HG02884 (cell line): ENCODE data around the gene KDM5B.
"Not testable (repeated sequence)": the region's sequence is repeated elsewhere in the genome, so short reads cannot be mapped to it uniquely, and the experiment has no call there.

Experiments
- ATAC-seq: cut with Tn5 transposase; IDR thresholded peaks from one replicate; pipeline ENCODE4 v1.9.1; 2021; ENCODE audit warnings: mild to moderate bottlenecking, moderate library complexity; ENCODE audit not compliant: unreplicated experiment

The KDM5B gene

GRCh38 chr1:202714202-202714601 is 94.0 kb downstream of the KDM5B start:
- not testable (repeated sequence) for ATAC-seq

GRCh38 chr1:202713110-202713509 is 95.1 kb downstream of the KDM5B start:
- no peak for ATAC-seq

DNA sequence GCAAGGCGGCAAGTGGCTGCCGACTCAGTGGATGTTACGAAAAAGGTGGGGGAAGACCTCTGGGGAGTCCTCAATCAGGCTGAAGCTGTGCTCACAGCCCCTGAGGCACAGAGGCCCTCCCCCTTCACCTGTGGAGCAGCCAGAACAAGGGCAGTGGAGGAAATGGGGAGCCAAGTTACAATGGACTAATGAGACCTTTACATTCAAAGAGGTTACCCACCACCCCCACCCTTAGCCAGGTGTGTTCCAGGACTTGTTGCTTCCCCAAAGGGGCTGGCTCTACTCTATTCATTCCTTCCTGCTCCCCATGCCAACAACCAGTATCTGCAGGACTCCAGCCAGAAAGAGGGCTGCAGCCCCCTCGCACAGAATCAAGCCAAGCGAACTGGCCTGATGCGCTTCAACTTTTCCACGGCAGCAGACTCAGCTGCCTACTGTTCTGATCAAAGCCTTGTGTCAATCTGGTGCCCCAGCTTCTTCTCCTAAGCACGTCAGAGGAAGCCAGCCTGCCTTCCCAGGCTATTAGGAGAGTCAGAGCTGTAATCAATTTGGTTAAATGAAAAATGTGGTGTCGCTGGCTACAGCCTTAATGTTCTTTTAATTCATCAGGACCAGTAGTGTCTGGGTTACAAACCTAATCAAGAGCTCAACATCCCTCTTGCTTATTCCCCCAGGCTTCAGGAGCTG is 96.1 kb downstream of the KDM5B start:
- ATAC-seq = no peak

DNA sequence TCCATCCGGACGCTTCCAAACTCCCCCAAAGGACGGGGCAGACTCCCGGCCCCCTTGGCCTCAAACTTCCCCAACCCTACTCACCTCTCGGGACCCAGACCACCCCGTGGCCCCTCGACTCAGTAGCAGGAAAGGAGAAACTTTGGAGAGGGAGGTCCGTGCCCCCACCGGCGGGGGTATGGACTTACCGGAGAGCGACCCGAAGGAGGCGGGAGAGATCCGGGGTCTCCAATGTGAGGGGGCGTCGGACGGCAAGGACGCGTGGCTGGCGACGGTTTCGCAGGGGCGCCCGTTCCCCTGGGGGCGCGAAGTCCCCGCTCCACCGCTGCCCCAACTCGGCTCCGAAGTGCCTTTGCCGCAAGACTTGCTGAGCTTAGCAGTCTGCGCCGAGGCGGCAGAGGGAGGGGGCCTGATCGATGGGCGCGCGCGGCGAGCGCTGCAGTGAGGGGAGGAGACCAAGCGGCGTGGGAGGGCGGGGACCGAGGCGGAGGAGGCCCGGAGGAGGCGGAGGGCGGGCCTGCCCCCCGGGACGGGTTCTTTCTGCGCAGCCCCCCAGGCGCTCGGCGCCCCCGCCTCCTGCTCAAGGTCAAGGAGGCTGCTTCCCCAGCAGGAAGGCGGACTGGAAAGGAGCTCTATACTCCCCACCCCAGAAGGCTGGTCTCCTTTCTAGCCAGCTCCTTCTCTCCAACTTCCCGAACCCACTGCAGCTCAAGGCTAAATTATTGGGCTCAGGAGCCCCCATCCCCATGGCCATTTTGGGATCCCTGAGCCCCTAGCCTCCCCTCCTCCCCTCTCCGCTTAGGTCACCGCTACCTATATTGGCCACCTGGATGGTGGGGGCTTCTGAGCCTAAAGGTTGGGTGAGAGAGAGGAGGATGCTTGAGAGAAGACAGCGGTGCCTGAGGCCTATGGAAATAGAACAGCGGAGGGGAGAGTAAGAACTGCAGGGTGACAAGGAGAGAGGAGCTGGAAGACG is 97.9 kb downstream of the KDM5B start, which contains the start of gene SYT2:
Gene SYT2, minus strand, starts transcription at position 385 of the 976 bp plus-strand sequence. CDS start 104,682 bp downstream, outside the sequence.
- ATAC-seq = no peak

GRCh38 chr1:202709276-202710041 is 98.8 kb downstream of the KDM5B start:
- ATAC-seq = no peak

DNA sequence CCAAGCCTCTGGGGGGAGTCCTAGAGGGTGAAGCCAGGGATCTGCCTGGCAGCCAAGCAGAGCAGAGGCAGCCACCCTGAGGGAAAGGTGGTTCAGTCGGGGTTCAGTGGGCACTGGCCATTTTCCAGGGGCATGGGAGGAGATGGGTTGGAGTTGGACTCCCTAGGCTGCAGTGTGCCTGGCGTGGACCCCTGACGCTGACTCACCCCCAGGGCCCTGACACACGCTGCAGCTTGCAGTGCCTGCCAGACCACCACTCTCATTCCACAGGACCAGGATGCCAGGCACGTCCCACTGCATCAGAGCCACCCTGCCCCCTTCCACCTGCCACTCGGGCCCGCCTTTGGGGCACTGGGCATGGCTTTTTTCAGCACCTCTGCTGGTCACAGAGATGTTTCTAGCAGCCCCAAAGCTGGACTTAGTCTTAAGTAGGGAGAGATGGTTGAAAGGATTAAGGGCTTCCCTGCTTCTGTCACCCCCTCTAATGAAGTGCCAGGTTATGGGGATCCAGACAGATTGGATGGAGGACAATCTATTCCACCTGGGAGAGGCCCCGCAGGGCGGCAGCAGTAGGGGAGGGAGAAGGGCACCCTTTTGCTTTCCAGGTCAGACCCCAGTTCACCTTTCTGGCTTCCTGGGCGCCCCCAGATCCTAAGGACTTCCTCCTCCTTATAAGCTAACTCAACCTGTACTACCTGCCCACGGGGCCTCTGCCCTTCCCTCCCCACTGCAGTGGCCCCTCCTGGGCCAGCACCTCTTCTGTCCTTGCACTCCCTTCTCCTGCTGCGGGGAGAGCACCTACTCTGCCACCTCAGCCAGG is 99.6 kb downstream of the KDM5B start:
- ATAC-seq = no peak

- no peak for ATAC-seq
Observed at GRCh38 chr1:202706851-202707250, 101.4 kb downstream of the KDM5B start.

DNA sequence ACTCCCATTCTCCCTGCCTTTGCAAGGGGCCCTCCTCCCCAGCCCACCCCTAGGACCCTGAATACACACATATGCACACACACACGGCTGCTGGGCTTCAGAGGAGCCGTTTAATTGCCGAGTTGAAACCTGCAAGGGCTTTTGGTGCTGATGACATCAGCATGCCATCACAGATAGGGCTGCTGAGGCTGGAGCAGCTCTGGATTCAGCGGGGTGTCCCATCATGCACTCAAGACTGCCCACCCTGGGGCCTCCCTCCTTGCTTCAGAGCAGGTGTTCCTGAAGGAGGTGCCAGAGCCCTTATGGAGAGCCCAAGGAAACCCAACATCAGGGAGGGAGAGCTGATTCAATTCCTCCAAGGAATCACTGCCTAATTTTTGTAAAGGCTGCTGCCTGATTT is 103.6 kb downstream of the KDM5B start:
- no peak for ATAC-seq

DNA sequence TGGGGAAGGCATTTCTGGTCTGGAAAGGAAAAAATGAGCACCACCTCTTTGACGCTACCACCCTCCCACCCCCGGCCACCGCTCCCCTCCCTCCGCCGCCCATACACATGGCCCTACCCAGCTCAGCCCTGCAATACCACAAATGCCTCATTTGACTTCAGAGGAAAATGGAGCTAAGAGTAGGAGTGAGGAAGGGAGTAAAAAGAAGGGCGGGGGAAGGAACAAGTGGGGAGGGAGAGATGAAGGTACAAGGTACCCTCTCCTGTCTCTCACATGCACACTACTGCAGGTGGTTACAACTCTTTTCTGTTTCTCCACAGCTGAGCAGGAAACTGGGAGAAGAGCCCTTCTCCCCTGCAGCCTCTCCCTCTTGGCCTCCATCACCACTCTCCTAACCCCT is 105.0 kb downstream of the KDM5B start:
- no peak for ATAC-seq

GRCh38 chr1:202702088-202702487 is 106.1 kb downstream of the KDM5B start:
- no peak for ATAC-seq

DNA sequence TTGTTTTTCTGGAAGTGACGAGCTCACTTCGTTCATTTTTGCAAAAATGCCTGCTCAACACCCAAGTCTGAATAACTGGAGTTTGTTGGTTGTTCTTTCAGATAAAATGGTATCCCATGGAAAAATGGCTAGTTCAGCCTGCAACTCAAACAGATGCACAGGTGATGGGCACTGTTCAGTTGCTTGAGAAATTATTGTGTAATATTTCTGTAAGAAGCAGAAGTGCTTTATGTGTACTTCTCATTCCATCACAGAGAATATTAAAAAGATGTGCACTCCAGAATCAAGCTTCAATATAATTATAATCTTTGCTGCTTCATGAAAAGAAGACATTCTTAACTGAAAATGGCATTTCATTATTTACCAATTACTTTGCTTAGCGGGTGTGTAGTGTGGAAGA is 107.0 kb downstream of the KDM5B start:
- ATAC-seq = no peak

GRCh38 chr1:202700061-202700460 is 108.2 kb downstream of the KDM5B start:
- no peak for ATAC-seq

DNA sequence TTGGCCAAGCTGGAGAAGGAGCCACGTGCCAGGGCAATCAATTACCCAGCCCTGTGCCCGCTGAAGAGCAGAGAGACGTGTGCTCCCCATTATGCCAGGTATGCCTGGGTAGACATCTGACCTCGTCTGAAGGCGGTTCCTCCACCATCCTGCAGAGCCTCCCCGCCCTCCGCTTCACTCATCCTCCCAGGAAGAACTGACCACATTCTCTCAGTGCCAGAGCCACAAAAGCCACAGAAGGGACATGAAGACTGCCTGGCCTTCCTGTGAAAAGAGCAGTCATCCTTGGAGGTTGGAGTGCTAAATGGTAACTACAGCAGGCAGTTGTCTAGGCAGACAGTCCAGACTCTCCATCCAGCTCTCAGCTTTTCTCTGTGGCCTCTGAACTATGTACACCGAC is 109.9 kb downstream of the KDM5B start:
- ATAC-seq = no peak

DNA sequence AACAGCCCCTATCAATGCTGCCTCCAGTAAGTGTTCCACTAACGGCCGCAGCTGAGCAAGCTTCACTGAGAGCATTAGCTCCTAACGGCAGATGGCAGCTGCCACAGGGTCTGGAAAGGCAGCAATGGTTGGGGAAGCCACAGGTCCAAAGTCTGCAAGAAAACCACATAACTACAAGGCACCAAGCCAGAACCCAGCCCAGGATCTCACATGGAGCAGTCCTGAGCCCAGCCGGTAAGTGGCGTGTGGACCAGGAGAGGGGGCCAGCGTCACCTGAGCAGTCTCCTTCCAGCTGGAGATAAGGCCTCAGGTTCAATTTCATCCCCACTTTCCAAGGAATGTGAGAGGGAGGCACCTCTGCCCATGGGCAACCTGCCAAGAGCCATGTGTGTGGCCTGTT is 111.2 kb downstream of the KDM5B start:
- ATAC-seq = no peak

DNA sequence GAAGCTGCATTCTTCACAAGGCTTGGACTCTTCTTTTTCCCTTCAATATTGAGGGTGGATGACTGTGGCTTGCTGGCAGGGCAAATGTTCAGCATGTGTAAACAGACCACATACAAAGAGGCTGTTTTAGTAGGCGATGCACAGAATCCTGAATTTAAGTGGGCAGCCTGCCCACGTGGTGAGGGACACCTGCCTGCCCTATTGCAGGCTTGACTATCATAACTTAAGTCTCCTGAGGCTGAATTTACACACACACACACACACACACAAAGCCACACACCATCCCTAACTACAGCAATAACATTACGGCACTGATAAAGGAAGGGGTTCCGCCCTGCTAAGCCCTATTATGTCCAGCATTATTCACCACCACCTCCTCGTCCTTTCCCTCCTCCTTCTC is 113.9 kb downstream of the KDM5B start:
- ATAC-seq = no peak

- no peak for ATAC-seq
Observed at GRCh38 chr1:202692959-202693555, 115.2 kb downstream of the KDM5B start.

GRCh38 chr1:202691816-202692215 is 116.4 kb downstream of the KDM5B start:
- ATAC-seq = no peak

DNA sequence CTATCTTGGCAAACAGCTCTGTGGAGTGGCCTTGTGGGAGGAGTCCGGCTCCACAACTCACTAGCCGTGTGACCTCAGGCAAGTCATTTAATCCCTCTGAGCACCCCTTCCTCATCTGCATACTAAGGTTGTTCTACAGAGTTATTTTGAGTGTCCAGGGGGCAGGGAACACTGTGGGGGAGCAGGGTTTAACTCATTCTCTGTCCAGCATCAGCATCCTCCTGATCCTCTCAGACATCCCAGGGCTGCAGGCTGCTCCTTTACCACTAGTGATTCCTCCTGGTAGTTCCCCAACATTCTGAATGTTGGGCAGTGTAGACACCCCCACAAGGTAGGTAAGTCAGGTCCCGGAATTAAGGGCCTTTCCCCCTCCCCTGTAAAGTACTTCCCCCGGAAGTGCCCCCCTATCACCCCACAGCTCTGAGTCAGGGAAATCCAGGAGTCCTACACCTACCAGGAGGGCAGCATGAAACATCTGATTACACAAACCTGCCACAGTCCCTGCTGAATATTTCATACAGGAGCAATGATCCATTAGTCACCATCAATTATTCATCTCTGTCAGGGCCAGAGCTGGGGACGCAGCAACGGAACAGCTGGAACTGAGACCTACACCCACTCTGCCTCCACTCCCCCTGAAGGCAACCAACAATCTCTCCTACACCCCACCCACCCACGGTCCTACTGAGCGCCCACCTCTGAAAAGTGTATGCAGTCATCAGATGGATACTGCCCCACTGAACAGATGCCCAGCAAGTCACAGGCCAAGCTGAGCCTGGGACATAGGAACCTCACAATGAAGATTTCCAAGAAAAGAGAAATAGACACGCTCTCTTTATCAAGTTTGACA is 118.5 kb downstream of the KDM5B start:
- ATAC-seq = no peak

DNA sequence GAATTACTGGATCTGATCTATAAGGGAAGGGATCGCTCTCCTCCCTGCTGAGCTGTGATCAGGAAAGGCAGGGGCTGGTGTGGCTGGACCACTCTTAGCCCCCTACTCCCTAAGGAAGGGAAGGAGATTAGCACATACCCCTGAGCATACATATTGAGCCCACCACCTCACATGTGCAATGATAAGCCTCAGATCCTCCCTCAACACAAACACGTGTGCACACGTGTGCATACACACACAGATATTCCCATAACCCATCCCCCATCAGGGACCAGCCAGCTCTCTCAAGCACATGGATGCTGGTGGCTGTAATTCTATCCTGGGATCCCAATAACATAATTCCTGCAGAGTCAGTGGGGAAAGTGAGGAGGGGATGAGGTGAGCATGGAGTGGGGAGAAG is 119.1 kb downstream of the KDM5B start:
- ATAC-seq = no peak
